HL-60 (cell line): ENCODE data around the gene AIF1.

Experiments used
- DNase-seq, 2 experiments: peaks; one replicate each; pipeline ENCODE4 v3.0.0-alpha.2; 2010 to 2020; ENCODE audit warnings: low read depth in 1 of 2, low spot score in 1 of 2
- H3K27ac ChIP-seq: fragments of 250-450 bp; sonication (Bioruptor Pico); replicated peaks from 2 replicates; pipeline ENCODE4 v1.5.1; 2020; ENCODE audit warnings: mild to moderate bottlenecking, moderate library complexity
- H3K27me3 ChIP-seq: fragments of 250-450 bp; sonication (Bioruptor Pico); 2 replicates; pipeline ENCODE4 v1.5.1; 2021; ENCODE audit warnings: mild to moderate bottlenecking, moderate library complexity; ENCODE audit not compliant: insufficient read depth, poor library complexity, severe bottlenecking
- H3K4me3 ChIP-seq: replicated peaks from 2 replicates; pipeline ENCODE4 v1.5.1; 2011; ENCODE audit warnings: mild to moderate bottlenecking, control low read depth, low read length; ENCODE audit not compliant: insufficient read depth
- CTCF ChIP-seq: IDR thresholded peaks from one replicate; pipeline ENCODE4 v1.5.1; 2011; ENCODE audit warnings: low read length, control low read depth, inconsistent platforms; ENCODE audit not compliant: insufficient read depth
- GABPA ChIP-seq: IDR thresholded peaks from 2 replicates; pipeline ENCODE4 v1.6.1; 2012; ENCODE audit warnings: low read depth
- POLR2AphosphoS5 ChIP-seq: IDR thresholded peaks from 2 replicates; pipeline ENCODE4 v1.6.1; 2012; ENCODE audit warnings: low read depth
- REST ChIP-seq: IDR thresholded peaks from 2 replicates; pipeline ENCODE4 v1.6.1; 2012; ENCODE audit warnings: low read depth; ENCODE audit not compliant: insufficient replicate concordance
- SPI1 ChIP-seq: IDR thresholded peaks from 2 replicates; pipeline ENCODE4 v1.6.1; 2012; ENCODE audit warnings: low read depth, mild to moderate bottlenecking, borderline replicate concordance

The AIF1 gene

GRCh38 chr6:31621320-31621939, 6.4 kb downstream of the AIF1 start:
- Histone ChIP-seq H3K4me3 (peak overlapping the region; percentile 83), H3K27ac (peak overlapping the region; percentile 97), H3K27me3 (no peaks in the 10 kb centered on the region)
- TF ChIP-seq REST, result no peak
- TF ChIP-seq CTCF, result no peak
- no peak for TF ChIP-seq GABPA
- TF ChIP-seq POLR2AphosphoS5, result no peak
- TF ChIP-seq SPI1, result no peak
- no peak for DNase-seq

- Histone ChIP-seq H3K27ac (peak overlapping the region; percentile 97), H3K27me3 (no peaks in the 10 kb centered on the region), H3K4me3 (peak overlapping the region; percentile 83)
- DNase-seq, result no peak
- no peak for TF ChIP-seq CTCF
- TF ChIP-seq REST, result no peak
- TF ChIP-seq SPI1, result no peak
- TF ChIP-seq GABPA, result no peak
- no peak for TF ChIP-seq POLR2AphosphoS5
Measured at GRCh38 chr6:31621991-31622390, 7.0 kb downstream of the AIF1 start.

GRCh38 chr6:31622684-31623091, 7.7 kb downstream of the AIF1 start:
- peak overlapping the region; percentile 97; the same call in 1 of the 2 replicates for H3K27ac ChIP-seq
- TF ChIP-seq SPI1 (peak; percentile 88), POLR2AphosphoS5 (no peak)
- H3K27me3 ChIP-seq, result no peaks in the 10 kb centered on the region
- H3K4me3 ChIP-seq, result peak overlapping the region; percentile 83
- peak in 1 of 2 experiments; percentile 62 for DNase-seq

- no peak for TF ChIP-seq REST
- no peak for TF ChIP-seq SPI1
- TF ChIP-seq GABPA, result no peak
- TF ChIP-seq CTCF, result no peak
- TF ChIP-seq POLR2AphosphoS5, result no peak
- no peak for DNase-seq
- Histone ChIP-seq H3K27me3 (no peaks in the 10 kb centered on the region), H3K4me3 (no peak overlapping the region), H3K27ac (no peak overlapping the region)
Measured at GRCh38 chr6:31624070-31624469, 9.0 kb downstream of the AIF1 start.
